Mesendoderm (in vitro differentiated cells): ENCODE data around the gene FES.

Experiments used
- DNase-seq: peaks from one replicate; pipeline ENCODE4 v3.0.0; 2013
- H2AK5ac ChIP-seq: 2 replicates; pipeline ENCODE4 v1.6.1; 2013; ENCODE audit warnings: low read length, inconsistent platforms
- H2BK120ac ChIP-seq: 2 replicates; pipeline ENCODE4 v1.6.1; 2013; ENCODE audit warnings: low read depth, mild to moderate bottlenecking, low read length, moderate library complexity, mixed read lengths
- H2BK15ac ChIP-seq: replicated peaks from 2 replicates; pipeline ENCODE4 v1.6.1; 2013; ENCODE audit warnings: low read depth, mild to moderate bottlenecking, moderate library complexity
- H2BK5ac ChIP-seq: 2 replicates; pipeline ENCODE4 v1.6.1; 2013; ENCODE audit warnings: low read length, inconsistent platforms
- H3K18ac ChIP-seq: 2 replicates; pipeline ENCODE4 v1.6.1; 2013; ENCODE audit warnings: mild to moderate bottlenecking, low read length, mixed read lengths
- H3K23ac ChIP-seq: one replicate; pipeline ENCODE4 v1.6.1; 2013; ENCODE audit warnings: low read length
- H3K27ac ChIP-seq: 2 replicates; pipeline ENCODE4 v1.5.1; 2013; ENCODE audit warnings: low read depth, mild to moderate bottlenecking, inconsistent platforms, low read length, moderate library complexity
- H3K27me3 ChIP-seq: 2 replicates; pipeline ENCODE4 v1.6.1; 2013; ENCODE audit warnings: low read length, control low read depth, mild to moderate bottlenecking, inconsistent platforms; ENCODE audit not compliant: insufficient read depth, poor library complexity
- H3K36me3 ChIP-seq: 2 replicates; pipeline ENCODE4 v1.6.1; 2013; ENCODE audit warnings: low read length, inconsistent platforms; ENCODE audit not compliant: control insufficient read depth, insufficient read depth
- H3K4ac ChIP-seq: one replicate; pipeline ENCODE4 v1.6.1; 2013; ENCODE audit warnings: low read depth, mild to moderate bottlenecking, low read length, moderate library complexity
- H3K4me1 ChIP-seq: 2 replicates; pipeline ENCODE4 v1.6.1; 2013; ENCODE audit warnings: low read depth, low read length, inconsistent platforms; ENCODE audit not compliant: control insufficient read depth
- H3K4me2 ChIP-seq: 2 replicates; pipeline ENCODE4 v1.6.1; 2013; ENCODE audit warnings: low read length
- H3K4me3 ChIP-seq: 2 replicates; pipeline ENCODE4 v1.5.1; 2013; ENCODE audit warnings: mild to moderate bottlenecking, low read length
- H3K56ac ChIP-seq: one replicate; pipeline ENCODE4 v1.6.1; 2013; ENCODE audit warnings: low read length
- H3K79me1 ChIP-seq: 2 replicates; pipeline ENCODE4 v1.6.1; 2013; ENCODE audit warnings: low read length, inconsistent platforms
- H3K79me2 ChIP-seq: 2 replicates; pipeline ENCODE4 v1.6.1; 2013; ENCODE audit warnings: mild to moderate bottlenecking, low read length; ENCODE audit not compliant: control insufficient read depth, insufficient read depth
- H3K9ac ChIP-seq: 2 replicates; pipeline ENCODE4 v1.6.1; 2013; ENCODE audit warnings: low read length, inconsistent platforms
- H4K5ac ChIP-seq: one replicate; pipeline ENCODE4 v1.6.1; 2013; ENCODE audit warnings: low read length
- H4K8ac ChIP-seq: one replicate; pipeline ENCODE4 v1.6.1; 2013; ENCODE audit warnings: low read depth, mild to moderate bottlenecking, control low read depth, low read length, moderate library complexity
- WGBS: extraction: QIAGEN DNeasy Blood & Tissue Kit; methylation state at CpG from one replicate; pipeline ENCODE4 v1.1.7; 2013; ENCODE audit warnings: low lambda C conversion rate, missing lambda C conversion rate; ENCODE audit not compliant: insufficient coverage; ENCODE audit errors: extremely low coverage; 5-methylcytosine and 5-hydroxymethylcytosine counted together

Gene FES

DNA sequence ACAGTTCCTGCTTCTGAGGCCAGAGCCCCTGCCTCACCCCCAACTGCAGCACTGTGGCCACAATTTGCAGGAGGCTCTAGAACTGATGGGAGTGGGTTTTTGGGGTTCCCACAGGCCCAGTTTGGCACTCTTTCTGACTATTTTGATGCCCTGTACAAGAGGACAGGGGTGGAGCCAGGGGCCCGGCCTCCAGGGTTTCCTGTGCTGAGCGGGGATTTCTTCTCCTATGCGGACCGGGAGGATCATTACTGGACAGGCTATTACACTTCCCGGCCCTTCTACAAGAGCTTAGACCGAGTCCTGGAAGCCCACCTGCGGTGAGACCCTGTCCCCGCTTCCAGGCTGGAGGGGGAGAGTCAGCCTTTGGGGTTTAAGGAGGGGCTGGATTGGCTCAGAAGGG, 25.7 kb downstream of the FES start:
- no peak for DNase-seq
- no peak overlapping the region for H2BK5ac ChIP-seq
- H3K4ac ChIP-seq, result no peak overlapping the region
- no peak overlapping the region for H2BK15ac ChIP-seq
- no peak overlapping the region for H3K4me3 ChIP-seq
- no peaks in the 10 kb centered on the region for H3K4me1 ChIP-seq
- no peaks in the 10 kb centered on the region for H3K79me2 ChIP-seq
- H4K5ac ChIP-seq, result no peak overlapping the region
- H2BK120ac ChIP-seq, result no peak overlapping the region
- H4K8ac ChIP-seq, result no peak overlapping the region
- H3K56ac ChIP-seq, result no peak overlapping the region
- no CpG with 5 or more reads among the region's 8 CpGs for WGBS
- H3K79me1 ChIP-seq, result no peaks in the 10 kb centered on the region
- H3K27ac ChIP-seq, result no peak overlapping the region
- no peak overlapping the region for H2AK5ac ChIP-seq
- H3K23ac ChIP-seq, result no peak overlapping the region
- H3K4me2 ChIP-seq, result no peak overlapping the region
- no peak overlapping the region for H3K18ac ChIP-seq
- no peaks in the 10 kb centered on the region for H3K36me3 ChIP-seq
- H3K9ac ChIP-seq, result no peak overlapping the region
- H3K27me3 ChIP-seq, result no peaks in the 10 kb centered on the region

DNA sequence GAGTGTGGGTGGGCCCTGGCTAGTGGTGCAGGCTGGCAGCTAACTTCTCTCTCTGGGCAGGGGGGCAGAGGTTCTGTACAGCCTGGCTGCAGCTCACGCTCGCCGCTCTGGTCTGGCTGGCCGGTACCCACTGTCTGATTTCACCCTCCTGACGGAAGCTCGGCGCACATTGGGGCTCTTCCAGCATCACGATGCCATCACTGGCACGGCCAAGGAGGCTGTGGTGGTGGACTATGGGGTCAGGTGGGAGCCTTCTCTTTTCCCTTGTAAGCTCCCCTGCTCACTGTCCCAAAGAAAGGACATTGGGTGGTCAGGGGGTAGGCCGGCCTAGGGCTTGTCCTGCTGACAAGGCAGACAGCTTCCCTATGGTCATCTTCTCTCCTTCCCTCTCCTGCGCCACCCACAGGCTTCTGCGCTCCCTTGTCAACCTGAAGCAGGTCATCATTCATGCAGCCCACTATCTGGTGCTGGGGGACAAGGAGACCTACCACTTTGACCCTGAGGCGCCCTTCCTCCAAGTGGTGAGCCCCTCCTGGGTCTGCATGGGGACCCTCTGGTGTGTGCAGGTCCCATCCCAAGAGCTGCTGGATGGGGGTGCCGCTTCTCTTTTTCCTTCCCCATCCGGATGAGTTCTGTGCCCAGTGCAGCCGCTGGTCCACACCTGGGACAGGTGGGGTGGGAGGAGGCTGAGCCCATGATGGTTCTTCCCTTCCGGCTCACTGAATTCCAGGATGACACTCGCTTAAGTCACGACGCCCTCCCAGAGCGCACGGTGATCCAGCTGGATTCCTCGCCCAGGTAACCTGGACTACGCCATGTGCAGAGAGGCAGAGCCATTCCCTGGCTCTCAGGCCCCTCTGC, 26.4 kb downstream of the FES start:
- no peak overlapping the region for H3K4me2 ChIP-seq

DNA sequence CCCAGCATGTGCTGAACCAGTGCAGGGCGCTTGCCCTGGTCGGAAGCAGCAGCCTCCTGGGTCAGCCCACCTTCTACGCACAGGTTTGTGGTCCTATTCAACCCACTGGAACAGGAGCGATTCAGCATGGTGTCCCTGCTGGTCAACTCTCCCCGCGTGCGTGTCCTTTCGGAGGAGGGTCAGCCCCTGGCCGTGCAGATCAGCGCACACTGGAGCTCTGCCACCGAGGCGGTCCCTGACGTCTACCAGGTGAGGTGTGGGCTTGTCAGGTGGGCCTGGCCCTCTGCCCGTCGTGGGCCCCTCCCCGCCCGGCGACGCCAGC, 27.0 kb downstream of the FES start:
- Histone ChIP-seq H2BK15ac (no peak overlapping the region), H3K56ac (no peak overlapping the region), H3K9ac (no peak overlapping the region), H3K18ac (no peak overlapping the region), H3K4me3 (no peak overlapping the region), H2BK120ac (no peak overlapping the region), H3K27ac (no peak overlapping the region), H3K4me1 (no peaks in the 10 kb centered on the region), H3K36me3 (no peaks in the 10 kb centered on the region), H3K27me3 (no peaks in the 10 kb centered on the region), H3K79me2 (no peaks in the 10 kb centered on the region), H2AK5ac (no peak overlapping the region), H4K8ac (no peak overlapping the region), H2BK5ac (no peak overlapping the region), H3K23ac (no peak overlapping the region), H4K5ac (no peak overlapping the region), H3K4me2 (no peak overlapping the region), H3K79me1 (no peaks in the 10 kb centered on the region), H3K4ac (no peak overlapping the region)
- DNase-seq, result no peak
- no CpG with 5 or more reads among the region's 19 CpGs for WGBS

More for the DNA sequence above, 26.4 kb downstream of the FES start:
- H3K27ac ChIP-seq, result no peak overlapping the region
- H3K79me1 ChIP-seq, result no peaks in the 10 kb centered on the region
- no peak overlapping the region for H3K9ac ChIP-seq
- no peak overlapping the region for H3K18ac ChIP-seq
- no peak overlapping the region for H4K8ac ChIP-seq
- no peak overlapping the region for H3K56ac ChIP-seq
- no peak overlapping the region for H2AK5ac ChIP-seq
- no peaks in the 10 kb centered on the region for H3K79me2 ChIP-seq
- no peak overlapping the region for H4K5ac ChIP-seq
- no peaks in the 10 kb centered on the region for H3K27me3 ChIP-seq
- WGBS, result no CpG with 5 or more reads among the region's 24 CpGs
- H3K4ac ChIP-seq, result no peak overlapping the region
- H3K36me3 ChIP-seq, result no peaks in the 10 kb centered on the region
- no peaks in the 10 kb centered on the region for H3K4me1 ChIP-seq
- H2BK15ac ChIP-seq, result no peak overlapping the region
- H2BK120ac ChIP-seq, result no peak overlapping the region
- H3K4me3 ChIP-seq, result no peak overlapping the region
- no peak overlapping the region for H3K23ac ChIP-seq
- no peak overlapping the region for H2BK5ac ChIP-seq
- DNase-seq, result no peak

DNA sequence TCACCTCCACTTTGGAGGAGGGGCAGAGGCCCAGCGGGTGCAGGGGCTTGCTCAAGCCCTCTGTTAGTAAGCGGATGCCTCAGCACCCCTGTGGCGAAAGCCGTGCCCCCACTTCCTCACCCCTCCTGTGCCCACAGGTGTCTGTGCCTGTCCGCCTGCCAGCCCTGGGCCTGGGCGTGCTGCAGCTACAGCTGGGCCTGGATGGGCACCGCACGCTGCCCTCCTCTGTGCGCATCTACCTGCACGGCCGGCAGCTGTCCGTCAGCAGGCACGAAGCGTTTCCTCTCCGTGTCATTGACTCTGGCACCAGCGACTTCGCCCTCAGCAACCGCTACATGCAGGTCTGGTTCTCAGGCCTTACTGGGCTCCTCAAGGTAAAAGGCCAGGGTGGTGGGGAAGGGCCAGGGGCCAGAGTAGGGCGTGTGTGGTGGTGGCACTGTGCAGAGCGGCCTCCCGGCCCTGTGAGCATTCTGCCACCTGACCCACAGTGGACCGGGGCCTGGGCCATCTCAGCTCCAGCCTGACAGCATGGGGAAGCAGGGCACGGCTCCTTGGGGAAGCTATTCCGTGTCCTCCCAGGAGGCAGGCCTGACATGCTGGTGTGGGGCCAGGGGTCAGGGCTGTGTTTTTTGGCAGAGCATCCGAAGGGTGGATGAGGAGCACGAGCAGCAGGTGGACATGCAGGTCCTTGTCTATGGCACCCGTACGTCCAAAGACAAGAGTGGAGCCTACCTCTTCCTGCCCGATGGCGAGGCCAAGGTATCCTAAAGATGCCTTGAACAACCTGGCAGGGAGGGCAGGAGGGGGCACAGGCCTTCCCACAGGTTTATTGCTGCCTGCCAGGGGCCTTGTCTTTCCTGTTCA, 27.8 kb downstream of the FES start:
- H4K5ac ChIP-seq, result no peak overlapping the region
- H3K4me3 ChIP-seq, result no peak overlapping the region
- no peak overlapping the region for H3K56ac ChIP-seq
- no peak overlapping the region for H2AK5ac ChIP-seq
- H3K18ac ChIP-seq, result no peak overlapping the region
- WGBS, result no CpG with 5 or more reads among the region's 30 CpGs
- no peak overlapping the region for H2BK5ac ChIP-seq
- no peaks in the 10 kb centered on the region for H3K4me1 ChIP-seq
- H3K4me2 ChIP-seq, result no peak overlapping the region
- H2BK120ac ChIP-seq, result no peak overlapping the region
- H3K23ac ChIP-seq, result no peak overlapping the region
- no peaks in the 10 kb centered on the region for H3K36me3 ChIP-seq
- H3K9ac ChIP-seq, result no peak overlapping the region
- H3K79me1 ChIP-seq, result no peaks in the 10 kb centered on the region
- H4K8ac ChIP-seq, result no peak overlapping the region
- no peaks in the 10 kb centered on the region for H3K79me2 ChIP-seq
- H3K27me3 ChIP-seq, result no peaks in the 10 kb centered on the region
- H3K4ac ChIP-seq, result no peak overlapping the region
- H3K27ac ChIP-seq, result no peak overlapping the region
- no peak overlapping the region for H2BK15ac ChIP-seq
- no peak for DNase-seq

DNA sequence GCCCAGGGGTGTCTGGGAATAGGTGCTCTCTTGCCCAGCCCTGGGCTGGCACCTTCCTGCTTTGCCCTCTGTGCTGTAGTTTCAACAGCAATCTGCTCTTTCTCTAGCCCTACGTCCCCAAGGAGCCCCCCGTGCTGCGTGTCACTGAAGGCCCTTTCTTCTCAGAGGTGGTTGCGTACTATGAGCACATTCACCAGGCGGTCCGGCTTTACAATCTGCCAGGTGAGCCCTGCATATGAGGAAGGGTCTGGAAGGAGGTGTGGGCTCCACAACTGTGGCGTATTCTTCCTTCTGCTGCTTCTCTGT, 28.4 kb downstream of the FES start:
- no peak overlapping the region for H3K18ac ChIP-seq
- H2BK5ac ChIP-seq, result no peak overlapping the region
- no peaks in the 10 kb centered on the region for H3K79me2 ChIP-seq
- H3K23ac ChIP-seq, result no peak overlapping the region
- no peak overlapping the region for H3K4ac ChIP-seq
- no peak overlapping the region for H3K4me2 ChIP-seq
- H3K27ac ChIP-seq, result no peak overlapping the region
- no peak overlapping the region for H3K9ac ChIP-seq
- no peaks in the 10 kb centered on the region for H3K4me1 ChIP-seq
- WGBS, result no CpG with 5 or more reads among the region's 7 CpGs
- no peak overlapping the region for H4K8ac ChIP-seq
- DNase-seq, result no peak
- no peak overlapping the region for H2BK15ac ChIP-seq
- no peak overlapping the region for H2BK120ac ChIP-seq
- no peak overlapping the region for H3K56ac ChIP-seq
- no peaks in the 10 kb centered on the region for H3K79me1 ChIP-seq
- H3K36me3 ChIP-seq, result no peaks in the 10 kb centered on the region
- H3K27me3 ChIP-seq, result no peaks in the 10 kb centered on the region
- no peak overlapping the region for H2AK5ac ChIP-seq
- no peak overlapping the region for H3K4me3 ChIP-seq
- H4K5ac ChIP-seq, result no peak overlapping the region
